PC-3 (cell line): ENCODE measurements around the gene CNMD.

ENCODE experiments used
- CTCF ChIP-seq: fragments of 300-600 bp; sonication (generic); conservative IDR thresholded peaks from 2 replicates; pipeline ENCODE4 v1.5.1; 2017; ENCODE audit warnings: antibody characterized with exemption, low read depth, mild to moderate bottlenecking, low read length
- EZH2 ChIP-seq: fragments of 300-600 bp; sonication (generic); IDR thresholded peaks from one replicate; pipeline ENCODE4 v1.6.1; 2017; ENCODE audit warnings: antibody characterized with exemption, mild to moderate bottlenecking, low read length; ENCODE audit not compliant: unreplicated experiment
- EZH2phosphoT487 ChIP-seq: fragments of 300-600 bp; sonication (generic); IDR thresholded peaks from 2 replicates; pipeline ENCODE4 v1.6.1; 2018; ENCODE audit warnings: mild to moderate bottlenecking, antibody characterized with exemption, low read length, borderline replicate concordance

GRCh38 chr13:52712385-52712784, 27.2 kb downstream of the CNMD start:
- TF ChIP-seq CTCF (no peak), EZH2 (no peak), EZH2phosphoT487 (no peak)
